T-helper 2 cell treated with Interferon-gamma antibody and Interleukin-4, amounts not matched to agents 5 μg/mL and 100 μg/mL, for 36 hours (primary cell): ENCODE results near the gene TRIM29.

Experiments
- DNase-seq: peaks from one replicate; pipeline ENCODE4 v3.0.0; 2021; ENCODE audit warnings: low spot score
- H3K27ac Mint-ChIP-seq: one replicate; pipeline ENCODE4 v1.8.0; 2021; ENCODE audit warnings: mild to moderate bottlenecking, mixed read lengths
- H3K27me3 Mint-ChIP-seq: one replicate; pipeline ENCODE4 v1.8.0; 2021; ENCODE audit warnings: low read depth, mixed read lengths
- H3K36me3 Mint-ChIP-seq: one replicate; pipeline ENCODE4 v1.8.0; 2021; ENCODE audit warnings: low read depth, mixed read lengths
- H3K4me1 Mint-ChIP-seq: one replicate; pipeline ENCODE4 v1.8.0; 2021; ENCODE audit warnings: low read depth, mixed read lengths
- H3K4me3 Mint-ChIP-seq: one replicate; pipeline ENCODE4 v1.8.0; 2022; ENCODE audit warnings: mild to moderate bottlenecking, moderate library complexity, mixed read lengths
- H3K9me3 Mint-ChIP-seq: one replicate; pipeline ENCODE4 v1.8.0; 2021; ENCODE audit warnings: mixed read lengths

The TRIM29 gene

GRCh38 chr11:120066738-120067437, 71.0 kb downstream of the TRIM29 start:
- no peaks in the 10 kb centered on the region for H3K36me3 Mint-ChIP-seq
- H3K27me3 Mint-ChIP-seq, result peaks cover 10% of the 10 kb centered on the region
- H3K9me3 Mint-ChIP-seq, result no peaks in the 10 kb centered on the region
- H3K4me1 Mint-ChIP-seq, result no peaks in the 10 kb centered on the region
- H3K27ac Mint-ChIP-seq, result no peak overlapping the region
- no peak overlapping the region for H3K4me3 Mint-ChIP-seq
- no peak for DNase-seq

DNA sequence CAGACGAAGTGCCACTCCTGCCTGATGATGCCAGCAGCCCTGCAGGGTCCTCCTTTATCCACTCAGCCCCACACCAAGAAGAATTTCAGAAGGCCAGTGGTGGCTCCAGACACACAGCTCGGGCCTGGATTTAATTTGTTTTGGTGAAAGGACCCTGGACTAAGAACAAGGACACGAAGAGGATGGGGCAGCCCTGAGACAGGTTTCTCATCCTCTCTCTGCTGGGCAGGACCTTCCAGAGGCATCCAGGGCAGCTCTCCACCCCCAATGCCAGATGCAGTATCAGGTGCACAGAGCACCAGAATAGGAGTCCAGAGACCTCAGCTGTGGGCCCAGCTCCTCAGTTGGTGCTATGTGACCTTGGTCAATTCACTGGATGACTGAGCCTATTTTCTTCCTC, 72.0 kb downstream of the TRIM29 start:
- H3K9me3 Mint-ChIP-seq, result no peaks in the 10 kb centered on the region
- H3K4me3 Mint-ChIP-seq, result no peak overlapping the region
- peaks cover 10% of the 10 kb centered on the region for H3K27me3 Mint-ChIP-seq
- H3K27ac Mint-ChIP-seq, result no peak overlapping the region
- DNase-seq, result no peak
- H3K36me3 Mint-ChIP-seq, result no peaks in the 10 kb centered on the region
- H3K4me1 Mint-ChIP-seq, result no peaks in the 10 kb centered on the region

DNA sequence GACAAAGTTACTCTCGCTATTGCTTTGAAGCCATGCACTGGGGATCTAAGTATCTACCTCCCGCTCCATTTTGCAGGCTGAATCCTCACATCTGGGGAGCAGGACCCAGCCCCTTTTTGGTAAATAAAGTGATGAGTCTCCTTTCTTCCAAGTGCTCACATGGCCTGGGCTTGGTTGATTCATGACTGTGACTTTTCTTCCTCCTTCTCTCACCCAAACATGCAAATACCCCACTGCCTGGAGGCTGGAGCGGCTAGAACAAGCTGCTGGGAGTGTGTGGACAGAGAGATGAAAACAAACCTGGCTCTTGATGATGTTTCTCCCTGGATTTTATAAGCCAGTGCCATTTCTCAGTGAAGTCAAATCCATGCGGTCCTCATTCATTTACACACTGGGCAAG, 72.7 kb downstream of the TRIM29 start:
- Mint-ChIP-seq H3K4me1 (no peaks in the 10 kb centered on the region), H3K27me3 (peaks cover 9% of the 10 kb centered on the region), H3K4me3 (no peak overlapping the region), H3K9me3 (no peaks in the 10 kb centered on the region), H3K27ac (no peak overlapping the region), H3K36me3 (no peaks in the 10 kb centered on the region)
- DNase-seq, result no peak

DNA sequence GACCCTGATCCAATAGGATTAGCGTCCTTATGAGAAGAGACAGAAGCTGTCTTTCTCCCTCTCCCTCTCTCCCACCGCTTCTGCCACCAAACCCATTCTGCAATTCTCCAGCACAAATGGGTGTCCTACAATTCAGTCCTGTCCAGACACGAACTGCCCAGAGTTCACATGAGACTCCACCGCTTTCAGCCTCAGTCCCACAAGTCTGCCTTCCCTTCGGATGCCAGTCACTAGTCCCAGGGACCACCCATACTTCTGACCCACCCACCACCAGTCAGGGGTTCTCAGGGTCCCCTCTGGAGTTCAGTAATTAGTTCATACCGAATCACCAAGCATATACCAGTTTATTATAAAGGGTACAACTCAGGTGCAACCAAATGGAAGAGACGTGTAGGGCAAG, 73.6 kb downstream of the TRIM29 start:
- Mint-ChIP-seq H3K27ac (no peak overlapping the region), H3K36me3 (no peaks in the 10 kb centered on the region), H3K27me3 (peaks cover 8% of the 10 kb centered on the region), H3K9me3 (no peaks in the 10 kb centered on the region), H3K4me1 (no peaks in the 10 kb centered on the region), H3K4me3 (no peak overlapping the region)
- DNase-seq, result no peak

- Mint-ChIP-seq H3K27me3 (peaks cover 5% of the 10 kb centered on the region), H3K9me3 (no peaks in the 10 kb centered on the region), H3K36me3 (no peaks in the 10 kb centered on the region), H3K4me1 (no peaks in the 10 kb centered on the region), H3K27ac (no peak overlapping the region), H3K4me3 (no peak overlapping the region)
- no peak for DNase-seq
Observed at GRCh38 chr11:120063686-120064340, 74.1 kb downstream of the TRIM29 start.

GRCh38 chr11:120062561-120062930, 75.4 kb downstream of the TRIM29 start:
- Mint-ChIP-seq H3K27ac (no peak overlapping the region), H3K4me3 (no peak overlapping the region), H3K4me1 (no peaks in the 10 kb centered on the region), H3K36me3 (no peaks in the 10 kb centered on the region), H3K27me3 (no peaks in the 10 kb centered on the region), H3K9me3 (no peaks in the 10 kb centered on the region)
- DNase-seq, result no peak

DNA sequence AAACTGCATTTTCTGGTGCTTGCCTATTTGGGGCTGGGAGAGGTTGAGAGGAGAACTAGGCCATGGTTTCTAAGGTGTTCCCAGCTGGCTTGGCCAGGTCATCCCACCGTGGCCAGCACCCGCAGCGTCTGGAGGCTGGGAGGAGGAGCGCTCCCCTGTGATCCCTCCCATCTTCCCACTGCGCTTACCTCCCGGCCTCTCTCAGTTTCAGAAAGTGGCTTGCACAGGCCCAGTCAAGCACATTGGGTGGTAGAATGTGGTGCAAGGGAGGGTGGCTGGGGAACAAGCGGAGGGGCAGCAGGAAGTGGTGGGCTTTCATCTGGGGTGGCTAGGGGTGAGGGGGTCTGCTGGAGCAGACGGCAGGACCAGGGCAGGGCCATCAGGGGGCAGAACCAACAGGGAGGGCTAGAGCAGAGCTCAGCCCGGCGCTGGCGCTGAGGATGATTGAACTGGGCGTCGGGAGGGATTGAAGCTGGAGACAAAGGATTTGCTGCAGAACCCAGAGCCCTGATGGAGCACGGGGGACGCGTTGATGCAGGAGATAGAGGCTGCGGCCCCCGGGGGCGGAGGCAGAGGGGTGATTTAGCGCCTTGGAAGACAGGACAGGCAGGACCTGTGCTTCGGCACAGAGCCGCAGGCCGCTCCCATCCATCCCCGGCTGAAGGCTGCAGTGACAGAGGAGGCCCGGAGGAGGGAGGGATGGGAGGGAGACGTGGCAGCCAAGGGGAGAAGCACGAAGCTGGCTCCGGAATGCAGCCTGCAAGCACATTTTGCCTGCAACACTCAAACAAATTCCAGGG, 76.0 kb downstream of the TRIM29 start:
- no peaks in the 10 kb centered on the region for H3K36me3 Mint-ChIP-seq
- peaks cover 2% of the 10 kb centered on the region for H3K27me3 Mint-ChIP-seq
- no peaks in the 10 kb centered on the region for H3K9me3 Mint-ChIP-seq
- no peak overlapping the region for H3K4me3 Mint-ChIP-seq
- H3K27ac Mint-ChIP-seq, result no peak overlapping the region
- DNase-seq, result no peak
- H3K4me1 Mint-ChIP-seq, result no peaks in the 10 kb centered on the region
